GM12872 (cell line): ENCODE data around the gene NINJ2.

Experiments used
- TF ChIP-seq, protein P1 (sequence below): IDR thresholded peaks from 3 replicates; pipeline ENCODE4 v1.5.1; 2011; ENCODE audit warnings: low read depth, mild to moderate bottlenecking, low read length, moderate library complexity; ENCODE audit not compliant: insufficient read depth

Gene NINJ2

DNA sequence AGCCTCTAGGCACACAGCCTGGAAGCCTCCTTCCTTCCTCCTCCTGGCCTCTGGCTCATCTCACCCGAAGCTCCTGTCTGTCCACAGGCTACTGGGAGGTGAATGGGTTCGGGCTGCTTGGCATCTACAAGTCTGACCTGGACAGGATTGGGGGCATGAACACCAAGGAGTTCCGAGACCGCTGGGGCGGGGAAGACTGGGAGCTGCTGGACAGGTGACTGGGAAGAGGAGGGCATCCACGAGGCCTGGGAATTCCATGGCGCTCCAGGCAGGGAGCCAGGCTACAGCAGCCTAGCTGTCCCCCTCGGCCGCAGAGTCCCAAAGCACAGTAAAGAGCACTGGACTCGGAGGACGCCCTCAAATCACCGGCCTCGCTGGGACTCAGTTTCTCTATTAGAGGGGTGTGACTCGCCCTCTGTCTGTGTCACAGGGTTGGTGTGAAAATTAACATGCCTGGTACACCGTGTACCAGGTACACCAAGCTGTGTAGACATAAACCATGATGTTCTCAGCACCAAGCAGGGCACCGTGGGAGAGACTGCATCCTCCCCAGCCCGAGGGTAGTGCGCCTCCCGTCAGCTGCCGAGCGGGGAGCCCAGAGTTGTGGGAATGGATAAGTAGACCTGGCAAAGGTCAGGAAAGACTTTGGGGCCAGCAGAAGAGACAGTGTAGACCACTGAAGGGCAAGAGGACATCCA, 103.9 kb downstream of the NINJ2 start:
- TF ChIP-seq, protein P1, sequence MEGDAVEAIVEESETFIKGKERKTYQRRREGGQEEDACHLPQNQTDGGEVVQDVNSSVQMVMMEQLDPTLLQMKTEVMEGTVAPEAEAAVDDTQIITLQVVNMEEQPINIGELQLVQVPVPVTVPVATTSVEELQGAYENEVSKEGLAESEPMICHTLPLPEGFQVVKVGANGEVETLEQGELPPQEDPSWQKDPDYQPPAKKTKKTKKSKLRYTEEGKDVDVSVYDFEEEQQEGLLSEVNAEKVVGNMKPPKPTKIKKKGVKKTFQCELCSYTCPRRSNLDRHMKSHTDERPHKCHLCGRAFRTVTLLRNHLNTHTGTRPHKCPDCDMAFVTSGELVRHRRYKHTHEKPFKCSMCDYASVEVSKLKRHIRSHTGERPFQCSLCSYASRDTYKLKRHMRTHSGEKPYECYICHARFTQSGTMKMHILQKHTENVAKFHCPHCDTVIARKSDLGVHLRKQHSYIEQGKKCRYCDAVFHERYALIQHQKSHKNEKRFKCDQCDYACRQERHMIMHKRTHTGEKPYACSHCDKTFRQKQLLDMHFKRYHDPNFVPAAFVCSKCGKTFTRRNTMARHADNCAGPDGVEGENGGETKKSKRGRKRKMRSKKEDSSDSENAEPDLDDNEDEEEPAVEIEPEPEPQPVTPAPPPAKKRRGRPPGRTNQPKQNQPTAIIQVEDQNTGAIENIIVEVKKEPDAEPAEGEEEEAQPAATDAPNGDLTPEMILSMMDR = no peak

GRCh38 chr12:558580-558979, 104.7 kb downstream of the NINJ2 start:
- TF ChIP-seq, protein P1 = no peak

- TF ChIP-seq, protein P1 = no peak
Observed at GRCh38 chr12:556498-556897, 106.7 kb downstream of the NINJ2 start.

GRCh38 chr12:554001-554285, 109.3 kb downstream of the NINJ2 start:
- TF ChIP-seq, protein P1 = no peak

GRCh38 chr12:553216-554000, 109.8 kb downstream of the NINJ2 start:
- TF ChIP-seq, protein P1 = no peak

DNA sequence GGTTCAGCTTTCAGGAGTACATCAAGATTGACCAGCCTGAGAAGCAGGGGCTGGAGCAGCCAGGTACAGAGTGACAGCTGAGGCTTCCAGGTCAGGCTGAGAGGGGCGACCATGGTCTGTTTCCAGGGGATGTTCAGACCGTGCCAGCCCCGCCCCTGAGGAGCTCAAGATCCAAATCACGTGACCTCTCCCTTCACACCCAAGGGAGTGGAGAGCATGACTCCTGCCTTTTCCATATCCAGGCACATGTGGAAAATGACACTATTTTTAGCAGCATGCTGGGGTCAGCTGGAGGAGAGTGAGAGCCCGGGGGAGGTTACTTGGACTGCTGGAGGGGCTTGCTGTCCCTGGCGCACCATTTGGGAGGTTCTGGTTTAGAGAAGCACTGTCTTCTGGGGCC, 110.8 kb downstream of the NINJ2 start:
- TF ChIP-seq, protein P1 = no peak

DNA sequence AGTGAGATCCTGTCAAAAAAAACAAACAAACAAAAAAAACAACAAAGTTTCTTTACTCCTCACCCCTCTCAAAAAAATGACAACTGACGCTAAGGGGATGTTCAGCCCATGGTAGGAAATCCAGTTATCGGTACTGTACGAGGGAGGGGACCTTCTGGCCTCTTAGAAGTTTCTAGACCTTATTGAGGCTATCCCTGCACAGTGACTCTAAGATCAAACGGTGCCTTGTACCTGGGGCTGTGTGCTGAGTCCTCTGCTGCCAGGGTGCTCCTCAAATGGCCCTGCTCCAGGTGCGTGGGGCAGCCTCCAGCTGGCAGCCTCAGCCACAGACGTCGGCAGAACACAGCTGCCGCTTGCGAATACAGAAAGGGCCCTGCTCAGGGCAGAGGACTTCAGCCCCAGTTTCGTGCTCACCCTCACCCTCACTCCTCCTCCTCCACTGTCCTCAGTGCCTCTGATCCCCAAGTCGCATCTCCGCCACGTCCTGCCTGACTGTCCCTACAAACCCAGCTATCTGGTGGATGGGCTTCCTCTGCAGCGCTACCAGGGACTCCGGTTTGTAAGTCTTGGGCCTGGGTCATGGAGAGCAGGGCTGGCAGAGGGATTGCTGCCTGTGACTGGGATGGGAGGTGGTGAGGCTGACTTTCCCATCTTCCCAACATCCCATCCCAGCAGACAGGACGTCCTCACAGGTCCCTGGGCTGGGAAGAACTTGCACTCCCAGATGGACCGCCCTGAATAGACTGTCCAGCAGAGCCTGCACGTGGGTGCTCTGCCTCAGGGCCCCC, 112.6 kb downstream of the NINJ2 start:
- TF ChIP-seq, protein P1 = no peak
